HCT116 (cell line): ENCODE measurements around the gene SLC7A7. TPM values are rescaled to one million over a fixed set of nuclear protein-coding genes. Genes with fewer than 3 reads are reported as not detected.
A peak's percentile ranks its signal among the peaks of the same experiment; 100 is the strongest.
"Not testable (repeated sequence)": the region's sequence is repeated elsewhere in the genome, so short reads cannot be mapped to it uniquely, and the experiment has no call there.

ENCODE experiments used
- ATAC-seq: fragments of 200-7000 bp; cut with Tn5 transposase; 2 replicates; pipeline ENCODE4 v1.9.1; 2020; ENCODE audit warnings: mild to moderate bottlenecking, moderate library complexity
- BruUV-seq: library from RNA; stranded (reverse); fragments of 400-500 nt; replicated peaks from 2 replicates; lab custom pipeline; 2021; lab: Mats Ljungman, UMichigan
- CTCF ChIA-PET: fragments of 300-600 bp; sonication (Branson Sonifier 250); formaldehyde crosslinking; loops from one replicate; lab custom pipeline; 2021; ENCODE audit warnings: antibody characterized with exemption; lab: Charles Lee
- POLR2A ChIA-PET: fragments of 300-600, 350-600 bp; sonication (Branson Sonifier 250); formaldehyde crosslinking; loops from one replicate; lab custom pipeline; 2021; ENCODE audit warnings: antibody characterized with exemption; lab: Charles Lee
- RAD21 ChIA-PET, 2 experiments: fragments of 300-600 bp; sonication (Branson Sonifier 250); formaldehyde crosslinking; loops; one replicate each; lab custom pipeline; 2023; ENCODE audit warnings: low total read pairs in 2 of 2; ENCODE audit not compliant: uncharacterized antibody in 2 of 2, unreplicated experiment in 2 of 2, low non-redundant PET in 1 of 2; lab: Charles Lee
- DNase-seq: peaks from one replicate; pipeline ENCODE4 v3.0.0-alpha.2; 2010; ENCODE audit warnings: low read depth, low spot score
- H2AFZ ChIP-seq: fragments of 200-600 bp; shearing (Covaris generic), sonication (generic); 2 replicates; pipeline ENCODE4 v1.6.1; 2017; ENCODE audit warnings: low read depth, mixed run types, mixed read lengths, antibody characterized with exemption, low read length; ENCODE audit not compliant: poor library complexity, severe bottlenecking
- H3K27ac ChIP-seq: 2 replicates; pipeline ENCODE4 v1.5.1; 2012; ENCODE audit warnings: low read depth, low read length
- H3K27me3 ChIP-seq: fragments of 200-600 bp; sonication (generic); 2 replicates; pipeline ENCODE4 v1.6.1; 2016; ENCODE audit warnings: mixed run types, low read length, mixed read lengths; ENCODE audit not compliant: insufficient read depth
- H3K36me3 ChIP-seq, 2 experiments: fragments of 200-500 bp in 1 of 2; fragments of 200-600 bp in 1 of 2; sonication (Bioruptor generic) in 1 of 2; sonication (generic) in 1 of 2; 2 replicates each; pipeline versions ENCODE4 v1.5.1 to v1.6.1; 2014 to 2016; ENCODE audit warnings: low read length in 2 of 2, inconsistent platforms in 1 of 2, mixed read lengths in 1 of 2, mixed run types in 1 of 2; ENCODE audit not compliant: insufficient read depth in 2 of 2, control insufficient read depth in 1 of 2
- H3K4me1 ChIP-seq, 2 experiments: fragments of 200-600 bp in 1 of 2; sonication (generic) in 1 of 2; 2 replicates each; pipeline versions ENCODE4 v1.5.1 to v1.6.1; 2012 to 2017; ENCODE audit warnings: low read length in 2 of 2, inconsistent platforms in 1 of 2, mild to moderate bottlenecking in 1 of 2, mixed read lengths in 1 of 2, mixed run types in 1 of 2, moderate library complexity in 1 of 2; ENCODE audit not compliant: insufficient read depth in 2 of 2, control insufficient read depth in 1 of 2
- H3K4me2 ChIP-seq: fragments of 200-600 bp; sonication (generic); 2 replicates; pipeline ENCODE4 v1.6.1; 2017; ENCODE audit warnings: mixed run types, low read length, mixed read lengths
- H3K4me3 ChIP-seq, 2 experiments: fragments of 200-600 bp in 1 of 2; sonication (generic) in 1 of 2; replicated peaks in 1 of 2; 2 replicates each; pipeline ENCODE4 v1.5.1; 2011 to 2016; ENCODE audit warnings: low read length in 2 of 2, control low read depth in 1 of 2, low read depth in 1 of 2, mild to moderate bottlenecking in 1 of 2, mixed read lengths in 1 of 2, mixed run types in 1 of 2
- H3K79me2 ChIP-seq: fragments of 200-600 bp; sonication (generic); 2 replicates; pipeline ENCODE4 v1.6.1; 2017; ENCODE audit warnings: mild to moderate bottlenecking, mixed run types, low read length, moderate library complexity, mixed read lengths; ENCODE audit not compliant: insufficient read depth
- H3K9ac ChIP-seq: fragments of 200-600 bp; sonication (generic); 2 replicates; pipeline ENCODE4 v1.6.1; 2016; ENCODE audit warnings: low read length, mixed read lengths
- H3K9me2 ChIP-seq: fragments of 200-600 bp; sonication (generic), shearing (Covaris generic); 2 replicates; pipeline ENCODE4 v1.6.1; 2017; ENCODE audit warnings: mixed run types, mild to moderate bottlenecking, moderate library complexity; ENCODE audit not compliant: insufficient read depth
- H3K9me3 ChIP-seq, 2 experiments: fragments of 200-500 bp in 1 of 2; fragments of 200-600 bp in 1 of 2; sonication (Bioruptor generic) in 1 of 2; sonication (generic) in 1 of 2; 2 replicates each; pipeline ENCODE4 v1.6.1; 2014 to 2017; ENCODE audit warnings: low read length in 2 of 2, mixed read lengths in 2 of 2, inconsistent platforms in 1 of 2, low read depth in 1 of 2, mild to moderate bottlenecking in 1 of 2, mixed run types in 1 of 2, moderate library complexity in 1 of 2; ENCODE audit not compliant: control insufficient read depth in 1 of 2, insufficient read depth in 1 of 2
- H4K20me1 ChIP-seq: fragments of 200-600 bp; sonication (generic), shearing (Covaris generic); 2 replicates; pipeline ENCODE4 v1.6.1; 2017; ENCODE audit warnings: mixed run types, mild to moderate bottlenecking, moderate library complexity; ENCODE audit not compliant: insufficient read depth
- CTCF ChIP-seq, 3 experiments: fragments of 200-600 bp in 1 of 3; sonication (generic) in 1 of 3; IDR thresholded peaks in 2 of 3; conservative IDR thresholded peaks in 1 of 3; 2 replicates each; pipeline ENCODE4 v1.5.1; 2012 to 2017; ENCODE audit warnings: low read depth in 2 of 3, low read length in 2 of 3, antibody characterized with exemption in 1 of 3, borderline replicate concordance in 1 of 3, control low read depth in 1 of 3, mild to moderate bottlenecking in 1 of 3, mixed read lengths in 1 of 3, mixed run types in 1 of 3, moderate library complexity in 1 of 3; ENCODE audit not compliant: insufficient read depth in 1 of 3
- EZH2 ChIP-seq: fragments of 200-600 bp; sonication (generic); IDR thresholded peaks from 2 replicates; pipeline ENCODE4 v1.6.1; 2017; ENCODE audit warnings: antibody characterized with exemption, mixed run types
- EZH2phosphoT487 ChIP-seq: fragments of 200-600 bp; IDR thresholded peaks from 2 replicates; pipeline ENCODE4 v1.6.1; 2018; ENCODE audit warnings: antibody characterized with exemption, borderline replicate concordance
- POLR2AphosphoS5 ChIP-seq: IDR thresholded peaks from 2 replicates; pipeline ENCODE4 v1.6.1; 2011; ENCODE audit warnings: mild to moderate bottlenecking, low read depth, low read length, moderate library complexity
- RAD21 ChIP-seq: IDR thresholded peaks from 2 replicates; pipeline ENCODE4 v1.6.1; 2012; ENCODE audit warnings: low read depth, mild to moderate bottlenecking
- SP1 ChIP-seq: IDR thresholded peaks from 2 replicates; pipeline ENCODE4 v1.6.1; 2012; ENCODE audit warnings: low read depth
- ZFX ChIP-seq: fragments of 450-650 bp; IDR thresholded peaks from 2 replicates; pipeline ENCODE4 v1.6.1; 2017
- intact Hi-C: fragments of 100-400 bp; cut with micrococcal nuclease; formaldehyde crosslinking; loops from 2 replicates; pipeline ENCODE4 v1.10.0; 2022
- total RNA-seq: library from RNA; stranded (reverse); gene quantifications from one replicate; pipeline ENCODE4 v1.2.1, GENCODE V29; 2021; ENCODE audit not compliant: unreplicated experiment
- TF ChIP-seq, protein P1 (sequence below): IDR thresholded peaks from 2 replicates; pipeline ENCODE4 v1.6.1; 2011; ENCODE audit warnings: mild to moderate bottlenecking, low read length, moderate library complexity; ENCODE audit not compliant: insufficient replicate concordance; ENCODE audit errors: extremely low read depth

SLC7A7 gene
- total RNA-seq, 1 experiment from 2014 or later, result 0.27 TPM

GRCh38 chr14:22854296-22854695 is 39.1 kb upstream of the SLC7A7 start:
- peaks cover 3 to 19% of the 10 kb centered on the region in 2 experiments; a peak in 2 of 4 replicates for H3K4me1 ChIP-seq
- intact Hi-C loops, H3K9ac ChIP-seq, H3K4me2 ChIP-seq, BruUV-seq, H3K27ac ChIP-seq, ATAC-seq, H4K20me1 ChIP-seq, H3K79me2 ChIP-seq, H3K36me3 ChIP-seq, H3K9me2 ChIP-seq, H3K27me3 ChIP-seq, DNase-seq, H3K9me3 ChIP-seq, H2AFZ ChIP-seq, H3K4me3 ChIP-seq: not testable (repeated sequence)
- RAD21 ChIA-PET, result interaction anchor here in 1 of 2 experiments (2.2 kb wide), 1 partner anchor 31 kb away, joined by 8 read pairs; no protein-coding TSS in a partner anchor
- CTCF ChIA-PET, result interaction anchor here (0.6 to 5.6 kb wide), 11 partner anchors 11 to 305 kb away, joined by 3 to 41 read pairs (median 4); partner anchors contain the start of genes LRP10 and MRPL52
- POLR2A ChIA-PET, result interaction anchor here (0.7 kb wide), 1 partner anchor 88 kb away, joined by 4 read pairs; the partner anchor contains the start of gene OXA1L

DNA sequence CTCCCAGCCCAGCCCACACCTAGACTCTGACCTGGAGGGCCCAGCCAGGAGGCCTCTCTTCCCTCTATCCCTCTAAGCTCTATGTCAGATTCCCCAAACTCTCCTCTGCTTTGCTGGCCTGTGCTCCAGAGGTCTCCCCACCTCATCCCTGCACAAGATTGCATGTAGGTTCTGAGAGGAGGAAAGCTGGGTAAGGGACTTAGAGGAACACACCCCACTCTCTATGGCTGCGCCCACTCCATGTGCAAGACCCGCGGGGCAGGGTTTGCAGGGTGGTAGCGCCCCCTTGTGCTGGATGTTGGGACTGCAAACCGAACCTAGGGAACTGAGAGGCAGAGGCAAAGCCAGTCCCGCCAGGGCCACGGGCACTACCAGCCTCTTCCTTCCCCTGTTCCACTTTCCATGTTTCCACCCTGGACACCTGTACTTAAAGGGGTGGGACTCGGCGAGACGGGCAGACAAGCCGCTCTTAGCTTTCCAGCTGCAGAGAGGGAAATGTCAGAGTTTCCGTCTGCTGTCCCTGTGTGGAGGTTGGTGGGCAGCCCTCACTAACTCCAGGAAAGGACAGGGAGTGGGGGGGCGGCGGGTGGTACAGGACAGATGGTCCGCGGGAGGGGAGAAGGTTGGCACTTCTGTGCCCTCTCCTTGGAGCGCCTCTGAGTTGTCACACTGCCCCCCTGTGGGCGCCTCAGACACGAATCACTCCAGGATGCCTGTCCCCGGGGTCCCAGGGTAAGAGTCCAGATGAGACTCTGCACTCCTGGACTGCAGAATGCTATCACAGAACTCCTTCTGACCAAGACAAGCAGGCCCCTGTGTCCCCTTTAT is 37.9 kb upstream of the SLC7A7 start:
- Histone ChIP-seq H3K4me2 (peak overlapping the region; percentile 91), H2AFZ (peak overlapping the region; percentile 95), H4K20me1 (no peaks in the 10 kb centered on the region), H3K4me1 (peaks cover 3 to 19% of the 10 kb centered on the region in 2 experiments; a peak in 2 of 4 replicates), H3K4me3 (peak overlapping the region; percentile 40 to 53), H3K27me3 (no peaks in the 10 kb centered on the region), H3K79me2 (no peaks in the 10 kb centered on the region), H3K9me3 (no peaks in the 10 kb centered on the region), H3K9ac (peak overlapping the region; percentile 53), H3K9me2 (no peaks in the 10 kb centered on the region), H3K27ac (peak overlapping the region; percentile 42; the same call in 1 of the 2 replicates), H3K36me3 (no peaks in the 10 kb centered on the region)
- ChIA-PET CTCF (interaction anchor here (0.6 to 5.6 kb wide), 19 partner anchors 10 to 293 kb away, joined by 3 to 41 read pairs (median 4); partner anchors contain the start of genes ACIN1, DAD1 and LRP10), RAD21 (interaction anchor here (0.6 to 2.2 kb wide), 7 partner anchors 18 to 291 kb away, joined by 3 to 8 read pairs (median 3); partner anchors contain the start of gene LRP10 (in 1 of the 2)), POLR2A (interaction anchor here (1.2 to 1.3 kb wide), 2 partner anchors 195 to 202 kb away, joined by 5 read pairs; no protein-coding TSS in a partner anchor)
- TF ChIP-seq, protein P1, sequence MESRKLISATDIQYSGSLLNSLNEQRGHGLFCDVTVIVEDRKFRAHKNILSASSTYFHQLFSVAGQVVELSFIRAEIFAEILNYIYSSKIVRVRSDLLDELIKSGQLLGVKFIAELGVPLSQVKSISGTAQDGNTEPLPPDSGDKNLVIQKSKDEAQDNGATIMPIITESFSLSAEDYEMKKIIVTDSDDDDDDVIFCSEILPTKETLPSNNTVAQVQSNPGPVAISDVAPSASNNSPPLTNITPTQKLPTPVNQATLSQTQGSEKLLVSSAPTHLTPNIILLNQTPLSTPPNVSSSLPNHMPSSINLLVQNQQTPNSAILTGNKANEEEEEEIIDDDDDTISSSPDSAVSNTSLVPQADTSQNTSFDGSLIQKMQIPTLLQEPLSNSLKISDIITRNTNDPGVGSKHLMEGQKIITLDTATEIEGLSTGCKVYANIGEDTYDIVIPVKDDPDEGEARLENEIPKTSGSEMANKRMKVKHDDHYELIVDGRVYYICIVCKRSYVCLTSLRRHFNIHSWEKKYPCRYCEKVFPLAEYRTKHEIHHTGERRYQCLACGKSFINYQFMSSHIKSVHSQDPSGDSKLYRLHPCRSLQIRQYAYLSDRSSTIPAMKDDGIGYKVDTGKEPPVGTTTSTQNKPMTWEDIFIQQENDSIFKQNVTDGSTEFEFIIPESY, result no peak
- TF ChIP-seq CTCF (IDR thresholded peaks at IDR 0.05 in 2 of 3, conservative IDR thresholded peaks at IDR 0.05 in 1 of 3; ENCODE audit: borderline replicate concordance in 1 of 3, insufficient read depth in 1 of 3, low read depth in 2 of 3, low read length in 2 of 3) (peak; percentile 92 to 93 (median 92)), EZH2 (no peak), RAD21 (peak; percentile 96), POLR2AphosphoS5 (peak; percentile 40), ZFX (peak; percentile 25; the same call in 1 of the 2 replicates), EZH2phosphoT487 (no peak), SP1 (no peak)
- intact Hi-C loops, result loop anchor here (1.0 to 2.0 kb wide), 5 partner anchors 30 to 296 kb away; partner anchors contain the start of gene OXA1L
- ATAC-seq (peak; percentile 91), DNase-seq (peak; percentile 63)
- no TSS peak for BruUV-seq
